Mononuclear cell (primary cell): ENCODE measurements around the gene FBXL7. TPM values are rescaled to one million over a fixed set of nuclear protein-coding genes. Genes with fewer than 3 reads are reported as not detected.

Experiments used
- H3K27me3 ChIP-seq: 2 replicates; pipeline ENCODE4 v1.6.0; 2011; ENCODE audit warnings: low read length, control low read depth; ENCODE audit not compliant: insufficient read depth
- H3K4me1 ChIP-seq: 2 replicates; pipeline ENCODE4 v1.5.1; 2011; ENCODE audit warnings: mild to moderate bottlenecking, low read length, control low read depth; ENCODE audit not compliant: insufficient read depth
- H3K4me3 ChIP-seq: 2 replicates; pipeline ENCODE4 v1.5.1; 2011; ENCODE audit warnings: mild to moderate bottlenecking, low read length, moderate library complexity
- H3K9me3 ChIP-seq: 2 replicates; pipeline ENCODE4 v1.5.1; 2011; ENCODE audit warnings: low read depth, mild to moderate bottlenecking, control low read depth, low read length
- total RNA-seq: library from RNA; depleted of rRNA; stranded (reverse); fragments of >200 nt; gene quantifications from one replicate; pipeline ENCODE4 v1.2.3, GENCODE V29; 2012

FBXL7 gene
- total RNA-seq, 1 donor, result not detected

DNA sequence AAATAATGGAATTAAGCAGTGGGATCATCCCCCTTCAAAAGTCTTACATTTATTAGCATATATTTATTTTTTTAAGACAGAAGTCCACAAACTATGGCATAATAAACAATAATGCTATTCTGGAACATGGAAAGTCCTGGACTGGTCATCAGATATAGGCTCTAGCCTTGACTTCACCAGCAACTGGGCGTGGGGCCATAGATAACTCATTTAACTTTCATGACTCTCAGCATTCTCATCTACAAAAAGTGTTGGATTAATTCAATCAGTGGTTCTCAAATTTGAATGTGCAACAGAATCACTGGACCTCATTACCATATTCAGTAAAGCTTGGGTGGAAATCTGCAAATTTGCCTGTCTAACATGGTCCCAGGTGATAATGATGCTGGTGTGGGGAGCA lies 253.8 kb downstream of the FBXL7 start:
- Histone ChIP-seq H3K9me3 (no peaks in the 10 kb centered on the region), H3K27me3 (no peaks in the 10 kb centered on the region), H3K4me1 (no peaks in the 10 kb centered on the region), H3K4me3 (no peak overlapping the region)

DNA sequence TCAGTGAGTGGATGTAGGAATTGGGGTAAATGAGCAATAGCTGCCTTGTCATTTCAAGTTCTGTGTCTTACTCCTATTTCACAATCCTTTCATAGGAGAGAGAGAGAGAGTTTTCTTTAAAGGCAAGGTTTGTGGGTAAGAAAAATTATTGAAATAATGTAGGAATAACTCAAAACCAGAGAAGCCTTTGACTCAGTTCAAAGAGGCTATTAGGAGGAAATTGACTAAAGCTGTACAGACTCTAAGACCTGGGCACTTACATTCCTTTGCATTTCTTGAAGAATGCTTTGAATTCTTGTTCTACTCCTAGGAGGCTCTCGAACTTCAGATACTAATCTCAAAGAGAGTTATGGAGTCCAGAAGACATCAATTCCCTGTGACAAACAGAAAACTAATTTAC lies 257.1 kb downstream of the FBXL7 start:
- Histone ChIP-seq H3K27me3 (no peaks in the 10 kb centered on the region), H3K4me3 (no peak overlapping the region), H3K9me3 (no peaks in the 10 kb centered on the region), H3K4me1 (no peaks in the 10 kb centered on the region)

- H3K4me3 ChIP-seq, result no peak overlapping the region
- H3K9me3 ChIP-seq, result no peaks in the 10 kb centered on the region
These were observed 257.6 kb downstream of the FBXL7 start for GRCh38 chr5:15757619-15758018.

GRCh38 chr5:15762668-15763067 lies 262.7 kb downstream of the FBXL7 start:
- Histone ChIP-seq H3K4me1 (no peaks in the 10 kb centered on the region), H3K9me3 (no peaks in the 10 kb centered on the region), H3K4me3 (no peak overlapping the region), H3K27me3 (no peaks in the 10 kb centered on the region)

More at GRCh38 chr5:15757619-15758018, 257.6 kb downstream of the FBXL7 start:
- H3K4me1 ChIP-seq, result no peaks in the 10 kb centered on the region
- H3K27me3 ChIP-seq, result no peaks in the 10 kb centered on the region

DNA sequence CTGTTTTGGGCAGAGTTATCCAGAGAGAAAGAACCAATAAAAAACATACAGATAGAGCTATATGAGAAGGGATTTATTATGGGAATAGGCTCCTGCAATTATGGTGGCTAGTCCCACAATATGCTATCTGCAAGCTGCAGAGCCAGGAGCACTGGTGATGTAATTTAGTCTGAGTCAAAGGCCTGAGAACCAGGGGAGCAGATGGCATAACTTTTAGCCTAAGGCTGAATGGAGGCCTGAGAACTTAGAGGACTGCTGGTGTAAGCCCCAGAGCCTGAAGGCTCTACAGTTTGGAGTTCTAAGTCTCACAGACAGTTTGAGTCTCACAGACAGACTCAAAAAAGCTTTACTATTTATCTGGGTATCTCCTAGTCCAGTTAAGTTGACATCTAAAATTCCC lies 263.8 kb downstream of the FBXL7 start:
- Histone ChIP-seq H3K4me3 (no peak overlapping the region), H3K9me3 (no peaks in the 10 kb centered on the region), H3K4me1 (no peaks in the 10 kb centered on the region), H3K27me3 (no peaks in the 10 kb centered on the region)

- Histone ChIP-seq H3K27me3 (no peaks in the 10 kb centered on the region), H3K4me1 (no peaks in the 10 kb centered on the region), H3K4me3 (no peak overlapping the region), H3K9me3 (no peaks in the 10 kb centered on the region)
These were observed 269.0 kb downstream of the FBXL7 start for GRCh38 chr5:15768936-15769335.

- H3K27me3 ChIP-seq, result no peaks in the 10 kb centered on the region
- no peak overlapping the region for H3K4me3 ChIP-seq
- H3K9me3 ChIP-seq, result no peaks in the 10 kb centered on the region
- H3K4me1 ChIP-seq, result no peaks in the 10 kb centered on the region
These were observed 272.2 kb downstream of the FBXL7 start for GRCh38 chr5:15772131-15772530.

DNA sequence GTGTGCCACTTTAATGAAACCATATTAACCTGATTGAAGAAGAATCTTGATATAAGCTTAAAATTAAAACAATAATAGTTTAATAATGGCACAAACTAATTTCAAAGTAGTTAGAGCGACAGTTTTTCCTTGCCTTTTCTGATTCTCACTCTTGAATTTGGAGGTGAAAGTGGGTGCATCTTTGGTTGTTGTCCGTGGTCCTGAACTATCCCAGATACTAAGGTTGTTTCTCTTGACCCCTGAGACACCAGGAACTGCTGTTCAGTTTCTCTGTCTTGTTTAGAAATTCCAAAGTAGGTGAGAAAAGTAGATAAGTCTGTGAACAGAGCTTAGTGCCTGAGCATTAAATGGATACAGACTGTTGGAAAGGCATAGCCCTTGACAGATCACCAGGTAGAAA lies 274.7 kb downstream of the FBXL7 start:
- Histone ChIP-seq H3K27me3 (no peaks in the 10 kb centered on the region), H3K4me1 (no peaks in the 10 kb centered on the region), H3K9me3 (no peaks in the 10 kb centered on the region), H3K4me3 (no peak overlapping the region)

DNA sequence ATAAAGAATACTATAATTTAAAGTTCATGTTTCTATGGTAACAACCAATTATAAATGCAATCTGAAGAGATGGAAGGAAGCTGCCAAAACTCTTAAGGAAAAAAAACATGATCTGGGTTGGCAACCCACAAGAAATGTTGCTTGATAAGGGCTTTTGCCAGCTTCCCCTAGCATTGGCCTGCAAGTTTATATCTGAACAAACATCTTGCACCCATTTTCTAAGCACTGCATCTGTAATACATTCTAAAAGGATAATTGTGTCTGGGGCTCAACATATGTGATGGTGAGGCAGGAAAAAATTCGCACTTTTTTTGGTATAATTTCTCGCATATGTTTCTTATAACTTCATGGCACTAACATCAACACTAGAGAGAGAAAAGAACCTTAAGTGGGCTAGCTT lies 276.4 kb downstream of the FBXL7 start:
- H3K4me3 ChIP-seq, result no peak overlapping the region
- no peaks in the 10 kb centered on the region for H3K4me1 ChIP-seq
- no peaks in the 10 kb centered on the region for H3K27me3 ChIP-seq
- H3K9me3 ChIP-seq, result no peaks in the 10 kb centered on the region

GRCh38 chr5:15783734-15784133 lies 283.8 kb downstream of the FBXL7 start:
- H3K4me3 ChIP-seq, result no peak overlapping the region
- H3K27me3 ChIP-seq, result no peaks in the 10 kb centered on the region
- no peaks in the 10 kb centered on the region for H3K4me1 ChIP-seq
- H3K9me3 ChIP-seq, result no peaks in the 10 kb centered on the region

DNA sequence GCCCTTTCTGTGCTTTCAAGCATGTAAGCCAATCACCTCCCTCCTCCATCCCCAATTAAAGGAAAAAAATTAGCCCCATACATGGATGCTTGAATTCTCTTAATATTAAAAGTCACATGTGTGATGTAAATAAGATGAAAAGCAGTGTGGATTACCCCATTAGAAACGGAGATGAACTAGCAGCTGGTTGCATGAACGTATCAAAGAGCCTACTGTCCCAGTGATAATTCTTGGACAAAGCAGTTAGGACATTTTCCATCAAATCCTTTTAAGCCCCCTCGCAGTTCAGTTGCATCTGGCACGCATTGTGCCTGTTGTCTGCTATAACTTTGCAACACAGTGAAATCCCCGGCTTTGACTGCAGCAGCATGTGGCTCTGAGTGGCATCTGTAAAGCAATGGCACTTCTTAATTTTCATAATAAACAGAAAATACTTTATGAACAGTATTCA lies 285.6 kb downstream of the FBXL7 start:
- Histone ChIP-seq H3K9me3 (no peaks in the 10 kb centered on the region), H3K4me1 (no peaks in the 10 kb centered on the region), H3K4me3 (no peak overlapping the region), H3K27me3 (no peaks in the 10 kb centered on the region)

DNA sequence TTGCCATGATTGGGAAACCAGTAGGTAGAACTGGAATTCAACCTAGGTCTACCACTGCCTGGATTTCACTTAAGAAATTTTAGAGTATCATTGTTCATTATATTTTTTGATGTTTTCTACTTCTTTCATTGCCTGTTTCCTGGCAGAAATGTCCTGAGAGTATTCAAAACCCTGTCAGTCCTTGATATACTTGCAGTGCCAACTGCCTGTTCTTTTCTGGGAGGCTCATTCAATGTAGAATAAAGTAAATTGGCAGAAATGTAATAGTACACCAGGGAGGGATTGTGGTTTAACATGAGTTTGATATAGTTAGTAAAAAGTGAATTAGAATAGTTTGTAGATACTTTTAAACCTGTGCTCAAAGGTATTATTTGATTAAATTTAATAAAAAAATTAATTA lies 286.3 kb downstream of the FBXL7 start:
- Histone ChIP-seq H3K4me3 (no peak overlapping the region), H3K9me3 (no peaks in the 10 kb centered on the region), H3K27me3 (no peaks in the 10 kb centered on the region), H3K4me1 (no peaks in the 10 kb centered on the region)

DNA sequence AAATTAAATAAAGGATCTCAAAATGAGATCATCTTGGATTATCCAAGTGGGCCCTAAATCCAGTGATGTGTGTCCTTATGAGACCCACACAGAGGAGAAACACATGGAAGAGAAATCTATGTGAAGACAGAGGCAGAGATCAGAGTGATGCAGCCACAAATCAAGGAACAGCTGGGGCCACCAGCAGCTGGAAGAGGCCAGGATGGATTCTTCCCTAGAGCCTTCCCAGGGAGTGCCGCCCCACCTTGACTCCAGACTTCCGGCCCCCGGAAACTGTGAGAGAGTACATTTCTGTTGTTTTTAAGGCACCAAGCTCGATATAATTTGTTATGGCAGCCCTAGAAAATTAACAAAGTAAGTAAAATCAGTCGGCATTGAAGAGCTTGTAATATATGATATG lies 286.9 kb downstream of the FBXL7 start:
- Histone ChIP-seq H3K27me3 (no peaks in the 10 kb centered on the region), H3K4me3 (no peak overlapping the region), H3K4me1 (no peaks in the 10 kb centered on the region), H3K9me3 (no peaks in the 10 kb centered on the region)

DNA sequence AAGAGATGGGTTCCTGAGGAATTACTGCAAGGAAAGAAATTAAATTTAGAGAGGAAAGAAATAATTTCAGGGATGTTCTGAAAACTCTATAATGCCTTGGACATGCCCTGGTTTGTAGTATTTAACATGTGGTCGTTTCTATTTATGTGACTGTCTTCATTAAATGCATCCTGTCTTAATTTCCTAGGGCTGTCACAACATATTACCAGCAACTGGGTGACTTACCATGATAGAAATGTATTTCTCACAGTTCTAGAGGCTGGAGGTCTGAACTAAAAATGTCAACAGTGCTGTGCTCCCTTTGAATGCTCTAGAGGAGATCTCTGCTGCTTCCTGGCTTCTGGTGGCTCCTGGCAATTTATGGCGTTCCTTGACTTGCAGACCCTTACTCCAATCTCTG lies 287.7 kb downstream of the FBXL7 start:
- Histone ChIP-seq H3K27me3 (no peaks in the 10 kb centered on the region), H3K4me3 (no peak overlapping the region), H3K4me1 (no peaks in the 10 kb centered on the region), H3K9me3 (no peaks in the 10 kb centered on the region)

GRCh38 chr5:15789642-15790041 lies 289.7 kb downstream of the FBXL7 start:
- Histone ChIP-seq H3K4me3 (no peak overlapping the region), H3K27me3 (no peaks in the 10 kb centered on the region), H3K4me1 (no peaks in the 10 kb centered on the region), H3K9me3 (no peaks in the 10 kb centered on the region)

DNA sequence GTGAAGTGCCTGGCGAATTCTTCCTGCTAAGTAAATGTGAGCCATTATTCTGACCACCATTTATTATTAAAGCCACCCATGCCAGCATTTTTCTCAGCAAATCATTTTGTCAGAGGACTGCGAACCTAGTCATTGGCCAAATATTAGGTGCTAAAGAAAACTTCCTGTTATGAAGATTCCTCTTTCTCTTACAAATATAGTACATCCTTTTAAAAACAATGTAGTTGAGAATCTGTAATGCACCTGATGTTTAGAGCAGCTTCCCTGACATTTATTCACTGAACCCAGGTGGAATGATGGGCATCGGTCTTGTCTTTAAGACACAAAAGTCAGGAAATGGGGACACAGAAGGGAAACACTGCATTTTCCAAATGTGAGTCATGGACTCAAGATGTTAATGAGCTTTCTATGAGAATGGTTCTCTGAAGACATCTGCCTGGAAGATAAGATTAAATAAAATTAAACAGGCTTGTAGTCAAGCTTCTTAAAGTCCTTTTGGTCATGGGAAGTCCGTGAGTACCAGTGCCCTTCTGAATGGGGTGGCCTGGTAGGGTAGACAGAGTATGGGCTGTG lies 290.6 kb downstream of the FBXL7 start:
- Histone ChIP-seq H3K9me3 (no peaks in the 10 kb centered on the region), H3K4me1 (no peaks in the 10 kb centered on the region), H3K4me3 (no peak overlapping the region), H3K27me3 (no peaks in the 10 kb centered on the region)
